Nephron (organoid): ENCODE results near the gene THAP12.

Experiments
- H3K27ac Mint-ChIP-seq, 3 experiments: 2 replicates each; pipeline ENCODE4 v1.8.0; 2020; ENCODE audit warnings: mixed read lengths in 3 of 3, mild to moderate bottlenecking in 2 of 3, moderate library complexity in 1 of 3
- H3K27me3 Mint-ChIP-seq: 2 replicates; pipeline ENCODE4 v1.8.0; 2021; ENCODE audit warnings: low read depth, mild to moderate bottlenecking, moderate library complexity, mixed read lengths
- H3K36me3 Mint-ChIP-seq: 2 replicates; pipeline ENCODE4 v1.8.0; 2020; ENCODE audit warnings: low read depth, mixed read lengths
- H3K4me1 Mint-ChIP-seq: 2 replicates; pipeline ENCODE4 v1.8.0; 2020; ENCODE audit warnings: mixed read lengths
- H3K4me3 Mint-ChIP-seq, 3 experiments: 2 replicates each; pipeline ENCODE4 v1.8.0; 2020; ENCODE audit warnings: mild to moderate bottlenecking in 3 of 3, mixed read lengths in 3 of 3, moderate library complexity in 2 of 3
- H3K9me3 Mint-ChIP-seq: 2 replicates; pipeline ENCODE4 v1.8.0; 2020; ENCODE audit warnings: mixed read lengths
- TF ChIP-seq, protein P1 (sequence below), 3 experiments: fragments of 200-600 bp; sonication (generic); IDR thresholded peaks; one replicate each; pipeline ENCODE4 v1.5.0; 2021; ENCODE audit warnings: antibody characterized with exemption in 3 of 3; ENCODE audit not compliant: unreplicated experiment in 3 of 3

THAP12 gene

GRCh38 chr11:76318744-76319384, 62.1 kb downstream of the THAP12 start:
- no peak overlapping the region for H3K27ac Mint-ChIP-seq
- no peak overlapping the region for H3K4me3 Mint-ChIP-seq
- TF ChIP-seq, protein P1, sequence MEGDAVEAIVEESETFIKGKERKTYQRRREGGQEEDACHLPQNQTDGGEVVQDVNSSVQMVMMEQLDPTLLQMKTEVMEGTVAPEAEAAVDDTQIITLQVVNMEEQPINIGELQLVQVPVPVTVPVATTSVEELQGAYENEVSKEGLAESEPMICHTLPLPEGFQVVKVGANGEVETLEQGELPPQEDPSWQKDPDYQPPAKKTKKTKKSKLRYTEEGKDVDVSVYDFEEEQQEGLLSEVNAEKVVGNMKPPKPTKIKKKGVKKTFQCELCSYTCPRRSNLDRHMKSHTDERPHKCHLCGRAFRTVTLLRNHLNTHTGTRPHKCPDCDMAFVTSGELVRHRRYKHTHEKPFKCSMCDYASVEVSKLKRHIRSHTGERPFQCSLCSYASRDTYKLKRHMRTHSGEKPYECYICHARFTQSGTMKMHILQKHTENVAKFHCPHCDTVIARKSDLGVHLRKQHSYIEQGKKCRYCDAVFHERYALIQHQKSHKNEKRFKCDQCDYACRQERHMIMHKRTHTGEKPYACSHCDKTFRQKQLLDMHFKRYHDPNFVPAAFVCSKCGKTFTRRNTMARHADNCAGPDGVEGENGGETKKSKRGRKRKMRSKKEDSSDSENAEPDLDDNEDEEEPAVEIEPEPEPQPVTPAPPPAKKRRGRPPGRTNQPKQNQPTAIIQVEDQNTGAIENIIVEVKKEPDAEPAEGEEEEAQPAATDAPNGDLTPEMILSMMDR (IDR thresholded peaks at IDR 0.05; ENCODE audit: unreplicated experiment in 3 of 3), result peak; percentile 93 to 97 (median 94)
- H3K4me1 Mint-ChIP-seq, result peaks cover 3% of the 10 kb centered on the region
- H3K36me3 Mint-ChIP-seq, result no peaks in the 10 kb centered on the region
- no peaks in the 10 kb centered on the region for H3K9me3 Mint-ChIP-seq
- H3K27me3 Mint-ChIP-seq, result peaks cover 80% of the 10 kb centered on the region

DNA sequence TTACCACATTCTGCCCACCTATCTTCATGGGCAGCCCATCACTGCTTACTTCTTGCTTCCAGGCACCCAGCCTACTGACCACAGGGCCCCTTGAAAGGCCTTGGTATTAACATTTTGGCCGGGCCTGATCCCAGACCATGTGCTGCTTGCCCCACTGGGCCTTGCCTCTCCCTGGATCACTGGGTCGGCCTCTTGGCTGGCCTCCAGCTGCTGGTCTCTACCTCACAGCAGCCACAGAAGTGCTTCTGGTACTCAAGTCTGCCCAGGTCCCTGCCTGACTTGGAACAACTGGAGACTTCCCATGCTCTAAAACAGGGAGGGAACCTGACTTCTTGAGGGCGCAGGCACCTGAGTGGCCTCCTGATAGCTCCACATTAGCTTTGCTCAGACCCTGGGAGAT, 63.6 kb downstream of the THAP12 start:
- Mint-ChIP-seq H3K27ac (no peak overlapping the region), H3K27me3 (peaks cover 80% of the 10 kb centered on the region), H3K4me3 (no peak overlapping the region), H3K4me1 (peaks cover 5% of the 10 kb centered on the region), H3K36me3 (no peaks in the 10 kb centered on the region), H3K9me3 (no peaks in the 10 kb centered on the region)
- TF ChIP-seq, protein P1 (IDR thresholded peaks at IDR 0.05; ENCODE audit: unreplicated experiment in 3 of 3), result no peak

DNA sequence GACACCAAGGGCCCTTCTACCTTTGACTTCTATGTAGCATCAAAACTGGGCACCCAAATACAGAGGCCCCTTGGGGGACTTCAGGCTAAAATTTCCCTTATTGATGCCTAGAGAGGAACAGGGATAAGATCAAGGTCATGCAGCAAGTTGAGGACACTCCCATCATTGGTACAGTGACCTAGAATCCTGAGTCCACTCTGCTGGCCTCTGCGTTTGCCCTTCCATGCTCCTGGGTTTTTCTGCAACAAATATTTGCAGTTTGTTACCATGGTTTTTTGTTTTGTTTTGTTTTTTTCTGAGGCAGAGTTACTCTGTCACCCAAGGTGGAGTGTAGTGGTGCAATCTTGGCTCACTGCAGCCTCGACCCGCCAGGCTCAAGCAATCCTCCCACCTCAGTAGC, 64.2 kb downstream of the THAP12 start:
- Mint-ChIP-seq H3K9me3 (no peaks in the 10 kb centered on the region), H3K4me1 (peaks cover 5% of the 10 kb centered on the region), H3K36me3 (no peaks in the 10 kb centered on the region), H3K4me3 (no peak overlapping the region), H3K27me3 (peaks cover 82% of the 10 kb centered on the region), H3K27ac (no peak overlapping the region)
- TF ChIP-seq, protein P1 (IDR thresholded peaks at IDR 0.05; ENCODE audit: unreplicated experiment in 3 of 3), result no peak

DNA sequence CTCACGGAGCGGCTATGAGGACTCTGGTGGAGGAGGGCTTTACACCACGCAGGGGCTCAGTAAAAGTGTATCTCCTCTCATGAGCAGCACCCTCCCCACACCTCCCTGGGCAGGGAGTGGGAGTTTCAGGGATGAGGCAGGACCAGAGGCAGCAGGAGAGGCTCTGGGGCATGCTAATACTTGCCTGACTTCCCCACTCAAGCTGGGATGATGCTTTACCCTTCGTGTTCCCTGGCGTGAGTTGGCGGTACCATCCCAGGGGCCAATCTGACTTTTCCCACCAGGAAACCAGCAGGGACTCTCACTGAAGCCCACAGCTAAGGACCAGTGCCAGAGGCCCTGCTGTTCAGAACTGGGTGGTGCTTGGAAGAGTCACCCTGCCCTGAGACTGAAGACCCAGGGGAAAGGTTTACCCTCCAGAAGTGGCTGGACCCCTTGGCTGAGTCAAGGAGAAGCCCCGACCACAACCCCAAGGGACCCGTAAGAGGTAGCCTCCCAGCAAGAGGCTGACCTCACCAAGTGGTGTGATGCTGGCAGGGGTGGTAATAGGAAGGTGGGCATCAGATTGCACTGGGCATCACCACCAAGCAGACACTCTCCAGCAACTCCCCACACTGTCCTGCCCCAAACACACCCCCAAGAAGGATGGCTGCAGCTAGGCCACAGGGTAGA, 65.6 kb downstream of the THAP12 start:
- Mint-ChIP-seq H3K9me3 (no peaks in the 10 kb centered on the region), H3K4me3 (no peak overlapping the region), H3K36me3 (no peaks in the 10 kb centered on the region)

DNA sequence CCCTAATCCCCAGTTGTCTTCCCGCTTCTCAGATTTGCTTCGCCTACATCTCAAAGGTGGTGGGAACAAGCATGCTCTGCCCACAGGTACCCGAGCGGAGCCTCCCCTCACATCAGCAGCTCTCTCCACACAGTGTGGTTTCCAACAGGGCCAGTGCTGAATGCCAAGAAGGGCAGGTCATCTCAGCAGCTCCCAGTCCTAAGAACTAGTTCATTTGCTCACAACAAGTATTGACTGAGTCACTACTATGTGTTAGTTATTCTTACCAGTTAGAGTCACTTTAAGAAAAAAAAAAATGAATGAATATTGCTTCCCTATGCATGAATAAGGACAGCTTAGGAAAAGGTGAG, 66.2 kb downstream of the THAP12 start:
- Mint-ChIP-seq H3K4me3 (no peak overlapping the region), H3K36me3 (no peaks in the 10 kb centered on the region), H3K27me3 (peaks cover 81% of the 10 kb centered on the region), H3K27ac (no peak overlapping the region), H3K4me1 (peaks cover 5% of the 10 kb centered on the region), H3K9me3 (no peaks in the 10 kb centered on the region)
- TF ChIP-seq, protein P1 (IDR thresholded peaks at IDR 0.05; ENCODE audit: unreplicated experiment in 3 of 3), result no peak

More for the DNA sequence above, 65.6 kb downstream of the THAP12 start:
- Mint-ChIP-seq H3K4me1 (peaks cover 5% of the 10 kb centered on the region), H3K27ac (no peak overlapping the region), H3K27me3 (peaks cover 81% of the 10 kb centered on the region)
- TF ChIP-seq, protein P1 (IDR thresholded peaks at IDR 0.05; ENCODE audit: unreplicated experiment in 3 of 3), result no peak
